ENCODE measurements around the gene BIVM.

BIVM gene

GRCh38 chr13:102793611-102794355 is 5.1 kb upstream of the BIVM start:
- Histone ChIP-seq H3K27me3 (replicated peaks; ENCODE audit: control insufficient read depth, insufficient read depth, low read length) (no peaks in the 10 kb centered on the region), H3K36me3 (ENCODE audit: control insufficient read depth, insufficient read depth, low read length) (no peaks in the 10 kb centered on the region; the same call in none of the 2 replicates), H3K4me3 (replicated peaks; ENCODE audit: low read depth, low read length) (no peak overlapping the region)
- DNase-seq (ENCODE audit: extremely low read depth, insufficient read length) = no peak
- TF ChIP-seq, protein P1, sequence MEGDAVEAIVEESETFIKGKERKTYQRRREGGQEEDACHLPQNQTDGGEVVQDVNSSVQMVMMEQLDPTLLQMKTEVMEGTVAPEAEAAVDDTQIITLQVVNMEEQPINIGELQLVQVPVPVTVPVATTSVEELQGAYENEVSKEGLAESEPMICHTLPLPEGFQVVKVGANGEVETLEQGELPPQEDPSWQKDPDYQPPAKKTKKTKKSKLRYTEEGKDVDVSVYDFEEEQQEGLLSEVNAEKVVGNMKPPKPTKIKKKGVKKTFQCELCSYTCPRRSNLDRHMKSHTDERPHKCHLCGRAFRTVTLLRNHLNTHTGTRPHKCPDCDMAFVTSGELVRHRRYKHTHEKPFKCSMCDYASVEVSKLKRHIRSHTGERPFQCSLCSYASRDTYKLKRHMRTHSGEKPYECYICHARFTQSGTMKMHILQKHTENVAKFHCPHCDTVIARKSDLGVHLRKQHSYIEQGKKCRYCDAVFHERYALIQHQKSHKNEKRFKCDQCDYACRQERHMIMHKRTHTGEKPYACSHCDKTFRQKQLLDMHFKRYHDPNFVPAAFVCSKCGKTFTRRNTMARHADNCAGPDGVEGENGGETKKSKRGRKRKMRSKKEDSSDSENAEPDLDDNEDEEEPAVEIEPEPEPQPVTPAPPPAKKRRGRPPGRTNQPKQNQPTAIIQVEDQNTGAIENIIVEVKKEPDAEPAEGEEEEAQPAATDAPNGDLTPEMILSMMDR (IDR thresholded peaks at IDR 0.05; ENCODE audit: insufficient read depth, low read length, poor library complexity, severe bottlenecking) = no peak

DNA sequence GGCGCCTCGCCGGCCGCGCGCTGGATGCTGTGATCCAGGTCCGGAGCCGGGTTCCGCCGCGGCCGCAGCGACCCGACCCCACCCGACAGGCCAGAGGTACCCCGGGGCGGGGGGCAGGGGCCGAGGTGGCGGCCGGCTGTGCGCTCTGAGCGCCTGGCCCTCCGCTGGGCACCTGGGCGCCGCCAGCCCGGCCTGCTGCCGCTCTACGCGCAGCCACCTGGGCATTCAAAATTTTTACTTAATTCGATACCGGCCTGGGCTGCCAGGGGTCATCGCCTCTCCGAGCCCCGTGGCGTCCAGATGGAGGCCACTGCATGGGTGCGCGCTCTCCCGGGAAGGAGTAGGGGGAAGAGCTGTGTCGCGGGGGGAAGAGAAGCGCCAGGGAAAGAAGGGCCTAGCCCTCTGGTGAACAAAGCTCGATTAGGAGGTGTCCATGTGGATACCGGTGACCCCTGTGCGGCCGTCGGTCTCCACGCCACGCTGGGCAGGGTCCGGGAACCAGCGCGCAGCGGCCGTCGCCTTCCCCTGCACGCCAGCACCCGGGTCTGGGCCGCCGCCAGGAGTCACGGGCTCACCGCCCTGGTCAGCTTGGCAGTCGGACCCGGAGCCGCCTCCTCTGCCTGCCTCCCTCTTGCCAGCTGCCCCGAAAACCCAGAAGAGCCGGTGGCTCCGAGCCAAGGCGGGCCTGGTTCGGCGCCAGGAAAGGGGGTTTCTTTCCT is 666 bp downstream of the BIVM start:
- no peak for DNase-seq (ENCODE audit: extremely low read depth, insufficient read length)
- Histone ChIP-seq H3K36me3 (ENCODE audit: control insufficient read depth, insufficient read depth, low read length) (no peaks in the 10 kb centered on the region), H3K4me3 (replicated peaks; ENCODE audit: low read depth, low read length) (peak overlapping the region; percentile 89), H3K27me3 (replicated peaks; ENCODE audit: control insufficient read depth, insufficient read depth, low read length) (no peaks in the 10 kb centered on the region)
- TF ChIP-seq, protein P1 (IDR thresholded peaks at IDR 0.05; ENCODE audit: insufficient read depth, low read length, poor library complexity, severe bottlenecking) = no peak

GRCh38 chr13:102800145-102801041 is 1.5 kb downstream of the BIVM start:
- DNase-seq (ENCODE audit: extremely low read depth, insufficient read length) = peak; percentile 89
- TF ChIP-seq, protein P1 (IDR thresholded peaks at IDR 0.05; ENCODE audit: insufficient read depth, low read length, poor library complexity, severe bottlenecking) = peak; percentile 86
- no peaks in the 10 kb centered on the region for H3K27me3 ChIP-seq (replicated peaks; ENCODE audit: control insufficient read depth, insufficient read depth, low read length)
- H3K4me3 ChIP-seq (replicated peaks; ENCODE audit: low read depth, low read length) = peak overlapping the region; percentile 89
- no peaks in the 10 kb centered on the region for H3K36me3 ChIP-seq (ENCODE audit: control insufficient read depth, insufficient read depth, low read length)

DNA sequence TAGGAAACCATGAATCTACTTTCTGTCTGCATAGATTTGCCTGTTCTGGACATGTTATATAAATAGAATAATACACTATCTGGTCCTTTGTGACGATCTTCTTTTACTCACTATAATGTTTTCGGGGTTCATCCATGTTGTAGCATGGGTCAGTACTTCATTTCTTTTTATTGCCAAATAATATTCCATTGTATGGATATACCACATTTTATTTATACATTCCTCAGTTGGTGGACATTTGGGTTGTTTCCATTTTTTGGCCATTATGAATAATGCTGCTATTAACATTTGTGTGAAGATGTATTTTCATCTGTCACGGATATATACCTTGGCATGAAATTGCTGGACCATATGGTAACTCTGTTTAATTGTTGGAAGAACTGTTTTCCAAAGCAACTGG is 6.8 kb downstream of the BIVM start:
- TF ChIP-seq, protein P1 (IDR thresholded peaks at IDR 0.05; ENCODE audit: insufficient read depth, low read length, poor library complexity, severe bottlenecking) = no peak
- H3K4me3 ChIP-seq (replicated peaks; ENCODE audit: low read depth, low read length) = no peak overlapping the region
- DNase-seq (ENCODE audit: extremely low read depth, insufficient read length) = no peak

GRCh38 chr13:102807699-102808098 is 8.8 kb downstream of the BIVM start:
- H3K36me3 ChIP-seq (ENCODE audit: control insufficient read depth, insufficient read depth, low read length) = no peaks in the 10 kb centered on the region
- TF ChIP-seq, protein P1 (IDR thresholded peaks at IDR 0.05; ENCODE audit: insufficient read depth, low read length, poor library complexity, severe bottlenecking) = no peak
- DNase-seq (ENCODE audit: extremely low read depth, insufficient read length) = no peak

More for the DNA sequence above, 6.8 kb downstream of the BIVM start:
- no peaks in the 10 kb centered on the region for H3K36me3 ChIP-seq (ENCODE audit: control insufficient read depth, insufficient read depth, low read length)
- H3K27me3 ChIP-seq (replicated peaks; ENCODE audit: control insufficient read depth, insufficient read depth, low read length) = no peaks in the 10 kb centered on the region

More at GRCh38 chr13:102807699-102808098, 8.8 kb downstream of the BIVM start:
- Histone ChIP-seq H3K27me3 (replicated peaks; ENCODE audit: control insufficient read depth, insufficient read depth, low read length) (no peaks in the 10 kb centered on the region), H3K4me3 (replicated peaks; ENCODE audit: low read depth, low read length) (no peak overlapping the region)
